Nasal cavity respiratory epithelium epithelial cell of viscerocranial mucosa (primary cell): ENCODE results near the gene FTO. TPM values are rescaled to one million over a fixed set of nuclear protein-coding genes. Genes with fewer than 3 reads are reported as not detected.

Experiments used
- total RNA-seq: library from RNA; depleted of rRNA; stranded (reverse); fragments of >200 nt; gene quantifications from 2 replicates; pipeline ENCODE4 v1.2.3, GENCODE V29; 2014

FTO gene
- 40.7 and 93.8 TPM in 2 replicates for total RNA-seq

GRCh38 chr16:53703590-53704444, at the start of gene FTO, which contains the start of gene RPGRIP1L:
Gene FTO, plus strand, starts transcription at chr16:53704156.
Gene RPGRIP1L, minus strand, starts transcription at chr16:53703859. Its CDS starts 3,136 bp downstream, at chr16:53700723.

Other genes starting within 250 kb of the FTO start
- gene AKTIP, start 200.9 kb upstream of the FTO start, total RNA-seq = 53.7 and 58.2 TPM in 2 replicates
- 3.4 and 8.8 TPM in 2 replicates for gene RPGRIP1L, start 297 bp upstream of the FTO start, total RNA-seq